NCI-H128 (cell line): ENCODE results near the gene MUC3A.
"Not testable (repeated sequence)": the region's sequence is repeated elsewhere in the genome, so short reads cannot be mapped to it uniquely, and the experiment has no call there.

ENCODE experiments used
- DNase-seq: peaks from one replicate; lab custom pipeline; 2025; ENCODE audit not compliant: unreplicated experiment; lab: John Stamatoyannopoulos, UW

Gene MUC3A

GRCh38 chr7:100969066-100969615, 19.8 kb downstream of the MUC3A start, which contains the start of gene MUC12:
Gene MUC12, plus strand, starts transcription at chr7:100969565. Its CDS starts 58 bp downstream, at chr7:100969623.
- DNase-seq, result no peak

GRCh38 chr7:100971111-100972001, 22.0 kb downstream of the MUC3A start:
- no peak for DNase-seq

GRCh38 chr7:100972002-100972347, 22.6 kb downstream of the MUC3A start:
- no peak for DNase-seq

DNA sequence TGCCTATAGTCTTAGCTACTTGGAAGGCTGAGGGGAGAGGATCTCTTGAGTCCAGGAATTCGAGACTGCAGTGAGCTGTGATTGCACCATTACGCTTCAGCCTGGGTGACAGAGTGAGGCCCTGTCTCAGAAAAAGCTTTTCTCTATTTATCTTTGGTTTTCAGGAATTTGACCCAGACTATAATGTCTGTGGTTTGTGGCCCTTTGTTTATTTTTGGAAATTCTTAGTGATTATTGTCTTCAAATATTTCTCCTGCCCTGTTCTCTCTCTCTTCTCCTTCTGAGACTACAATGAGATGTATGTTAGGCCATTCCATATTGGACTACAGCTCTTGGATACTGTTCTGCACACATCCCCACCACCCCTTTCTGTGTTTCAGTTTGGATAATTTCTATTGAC, 24.7 kb downstream of the MUC3A start:
- no peak for DNase-seq

- no peak for DNase-seq
Measured at GRCh38 chr7:100975371-100975821, 26.1 kb downstream of the MUC3A start.

DNA sequence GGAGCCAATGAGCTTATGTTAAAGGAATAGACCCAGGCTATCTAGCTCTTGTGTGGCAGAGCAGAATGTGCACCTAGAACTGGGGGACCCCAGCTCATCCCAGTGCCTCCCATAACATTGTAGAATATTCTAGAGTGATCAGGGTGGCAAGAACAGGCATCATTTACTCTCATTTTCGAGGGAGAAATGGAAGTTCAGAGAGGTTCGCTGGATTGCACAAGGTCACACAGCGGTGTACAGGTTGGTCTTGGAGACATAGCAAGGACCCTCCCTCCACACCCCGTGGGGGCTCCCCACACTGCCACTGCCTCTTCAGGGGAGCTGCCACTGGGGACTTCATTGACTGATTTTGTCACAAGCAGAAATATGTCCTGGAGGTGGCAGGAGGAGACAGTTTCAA, 29.0 kb downstream of the MUC3A start:
- no peak for DNase-seq

DNA sequence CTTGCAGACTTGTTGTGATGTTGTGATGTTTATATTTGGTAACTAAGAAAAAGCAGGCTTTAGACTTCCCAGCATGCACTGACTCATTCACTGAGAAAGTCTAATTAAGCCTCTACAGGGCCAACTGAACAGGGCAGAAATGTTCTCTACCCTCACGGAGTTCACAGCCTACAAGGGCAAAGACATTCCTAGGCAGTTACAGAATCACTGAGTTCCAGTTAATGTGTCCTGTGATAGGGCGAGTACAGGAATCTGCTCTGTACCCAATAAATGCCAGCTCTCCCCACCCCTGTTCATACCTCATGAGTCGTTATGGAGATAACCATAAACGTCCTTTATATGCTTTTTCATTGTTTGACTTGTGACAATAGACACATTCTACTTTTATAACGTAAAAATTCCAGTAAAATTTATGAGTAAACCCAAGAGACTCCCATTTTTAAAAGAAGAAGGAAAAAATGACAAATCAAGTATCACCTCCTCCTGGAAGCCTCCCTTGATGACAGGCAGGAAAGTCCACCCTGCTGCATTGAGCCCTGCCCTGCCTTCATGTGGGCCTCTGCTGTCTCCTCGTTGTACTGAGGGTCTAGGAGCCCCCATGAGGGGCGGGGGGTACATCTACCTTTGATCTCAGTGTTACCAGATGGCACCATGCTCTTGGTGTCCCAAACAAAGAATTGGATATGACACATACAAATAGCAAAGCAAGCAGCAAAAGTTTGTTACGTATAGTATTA, 34.3 kb downstream of the MUC3A start:
- DNase-seq, result no peak

DNA sequence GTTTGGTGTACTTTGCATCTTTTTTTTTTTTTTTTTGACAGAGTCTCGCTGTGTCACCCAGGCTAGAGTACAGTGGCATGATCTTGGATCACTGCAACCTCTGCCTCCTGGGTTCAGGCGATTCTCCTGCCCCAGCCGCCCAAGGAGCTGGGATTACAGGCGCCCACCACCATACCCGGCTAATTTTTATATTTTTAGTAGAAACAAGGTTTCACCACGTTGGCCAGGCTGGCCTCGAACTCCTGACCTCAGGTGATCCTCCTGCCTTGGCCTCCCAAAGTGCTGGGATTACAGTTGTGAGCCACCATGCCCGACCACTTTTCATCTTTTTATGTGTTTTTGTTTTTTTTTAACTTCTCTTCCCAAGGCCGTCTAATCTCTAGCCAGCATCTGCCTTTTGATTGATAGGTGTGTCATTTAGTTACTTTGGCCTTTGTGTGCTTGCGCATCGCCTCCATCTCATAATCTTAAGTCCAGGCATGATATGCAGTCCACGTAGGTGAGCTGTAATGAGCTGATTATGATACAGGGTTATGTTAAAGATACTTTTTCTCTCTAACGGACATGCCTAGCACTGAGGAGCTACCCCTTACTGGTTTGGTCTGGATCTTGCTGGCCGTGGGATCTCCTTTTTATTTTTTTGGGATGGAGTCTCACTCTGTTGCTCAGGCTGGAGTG, 35.0 kb downstream of the MUC3A start:
- DNase-seq, result not testable (repeated sequence)

GRCh38 chr7:100985033-100985797, 35.9 kb downstream of the MUC3A start:
- not testable (repeated sequence) for DNase-seq

- DNase-seq, result no peak
Measured at GRCh38 chr7:100991631-100992030, 42.3 kb downstream of the MUC3A start.

- not testable (repeated sequence) for DNase-seq
Measured at GRCh38 chr7:100992280-100992679, 42.9 kb downstream of the MUC3A start.

- not testable (repeated sequence) for DNase-seq
Measured at GRCh38 chr7:100994671-100995070, 45.3 kb downstream of the MUC3A start.

GRCh38 chr7:100998530-100998929, 49.2 kb downstream of the MUC3A start:
- DNase-seq, result not testable (repeated sequence)

DNA sequence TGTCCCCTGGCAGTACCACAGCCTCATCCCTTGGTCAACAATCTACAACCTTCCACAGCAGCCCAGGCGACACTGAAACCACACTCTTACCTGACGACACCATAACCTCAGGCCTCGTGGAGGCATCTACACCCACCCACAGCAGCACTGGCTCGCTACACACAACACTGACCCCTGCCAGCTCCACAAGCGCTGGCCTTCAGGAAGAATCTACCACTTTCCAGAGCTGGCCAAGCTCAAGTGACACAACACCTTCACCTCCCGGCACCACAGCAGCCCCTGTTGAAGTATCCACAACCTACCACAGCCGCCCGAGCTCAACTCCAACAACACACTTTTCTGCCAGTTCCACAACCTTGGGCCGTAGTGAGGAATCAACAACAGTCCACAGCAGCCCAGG, 50.0 kb downstream of the MUC3A start:
- DNase-seq, result not testable (repeated sequence)

- not testable (repeated sequence) for DNase-seq
Measured at GRCh38 chr7:101000025-101000424, 50.7 kb downstream of the MUC3A start.

- not testable (repeated sequence) for DNase-seq
Measured at GRCh38 chr7:101002333-101002732, 53.0 kb downstream of the MUC3A start.

DNA sequence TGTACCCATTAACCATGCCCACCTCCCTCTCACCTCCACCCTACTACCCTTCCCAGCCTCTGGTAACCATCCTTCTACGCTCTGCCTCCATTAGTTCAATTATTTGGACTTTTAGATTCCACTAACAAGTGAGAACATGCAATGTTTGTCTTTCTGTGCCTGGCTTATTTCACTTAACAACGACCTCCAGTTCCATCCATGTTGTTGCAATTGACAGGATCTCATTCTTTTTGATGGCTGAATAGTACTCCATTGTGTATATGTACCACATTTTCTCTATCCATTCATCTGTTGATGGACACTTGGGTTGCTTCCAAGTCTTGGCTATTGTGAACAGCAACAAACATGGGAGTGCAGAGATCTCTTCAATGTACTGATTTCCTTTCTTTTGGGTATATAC, 58.0 kb downstream of the MUC3A start:
- DNase-seq, result not testable (repeated sequence)

DNA sequence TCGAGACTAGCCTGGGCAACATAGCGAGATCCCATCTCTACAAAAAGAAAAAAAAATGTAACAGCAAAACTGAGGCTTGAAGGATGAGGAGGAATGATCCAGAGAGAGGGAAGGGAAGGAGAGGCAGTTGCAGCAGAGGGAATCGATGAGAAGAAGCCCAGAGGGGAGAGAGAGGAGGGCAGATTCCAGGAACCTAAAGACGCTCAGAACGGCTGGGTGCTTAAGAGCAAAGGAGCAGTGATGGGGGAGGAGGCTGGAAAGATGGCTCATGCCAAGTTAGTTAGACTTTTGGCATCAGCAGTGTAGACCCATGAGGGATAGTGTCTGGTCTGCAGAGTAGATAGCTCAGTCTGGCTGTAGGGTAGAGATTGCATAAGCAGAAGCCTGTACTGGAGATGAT, 60.3 kb downstream of the MUC3A start:
- DNase-seq, result no peak

GRCh38 chr7:101012931-101013330, 63.6 kb downstream of the MUC3A start:
- DNase-seq, result no peak

DNA sequence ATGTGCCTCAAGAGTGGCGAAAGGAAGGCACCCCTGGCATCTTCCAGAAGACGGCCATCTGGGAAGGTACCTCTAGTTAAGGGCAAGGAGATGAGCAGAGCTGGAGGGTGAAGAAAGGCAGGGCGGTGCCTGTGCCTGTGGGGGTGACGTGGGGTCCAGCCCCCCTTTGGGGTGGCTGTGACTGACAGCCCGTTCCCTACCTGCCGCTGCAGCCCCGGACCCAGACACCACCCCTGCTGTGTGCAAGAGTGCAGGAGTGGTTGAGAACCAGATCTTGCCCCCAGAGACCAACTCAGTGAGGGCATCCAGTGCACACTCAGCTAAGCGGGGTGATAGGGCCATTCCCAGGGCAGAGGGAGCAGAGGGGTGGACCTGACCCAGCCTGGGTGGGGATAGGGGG, 66.3 kb downstream of the MUC3A start:
- no peak for DNase-seq
